Epithelial cell of esophagus (primary cell): ENCODE data around the gene ARHGAP24.

Experiments used
- DNase-seq: peaks from one replicate; pipeline ENCODE4 v3.0.0; 2010; ENCODE audit warnings: low read depth
- H3K4me3 ChIP-seq: 2 replicates; pipeline ENCODE4 v1.5.1; 2011; ENCODE audit warnings: mild to moderate bottlenecking, low read length, control low read depth
- TF ChIP-seq, protein P1 (sequence below): IDR thresholded peaks from 2 replicates; pipeline ENCODE4 v1.5.1; 2011; ENCODE audit warnings: low read depth, mild to moderate bottlenecking, low read length, control low read depth, inconsistent platforms; ENCODE audit not compliant: insufficient read depth; ENCODE audit errors: missing control alignments

ARHGAP24 gene

GRCh38 chr4:85760511-85760910 is 285.6 kb downstream of the ARHGAP24 start:
- H3K4me3 ChIP-seq = no peak overlapping the region
- no peak for DNase-seq
- TF ChIP-seq, protein P1, sequence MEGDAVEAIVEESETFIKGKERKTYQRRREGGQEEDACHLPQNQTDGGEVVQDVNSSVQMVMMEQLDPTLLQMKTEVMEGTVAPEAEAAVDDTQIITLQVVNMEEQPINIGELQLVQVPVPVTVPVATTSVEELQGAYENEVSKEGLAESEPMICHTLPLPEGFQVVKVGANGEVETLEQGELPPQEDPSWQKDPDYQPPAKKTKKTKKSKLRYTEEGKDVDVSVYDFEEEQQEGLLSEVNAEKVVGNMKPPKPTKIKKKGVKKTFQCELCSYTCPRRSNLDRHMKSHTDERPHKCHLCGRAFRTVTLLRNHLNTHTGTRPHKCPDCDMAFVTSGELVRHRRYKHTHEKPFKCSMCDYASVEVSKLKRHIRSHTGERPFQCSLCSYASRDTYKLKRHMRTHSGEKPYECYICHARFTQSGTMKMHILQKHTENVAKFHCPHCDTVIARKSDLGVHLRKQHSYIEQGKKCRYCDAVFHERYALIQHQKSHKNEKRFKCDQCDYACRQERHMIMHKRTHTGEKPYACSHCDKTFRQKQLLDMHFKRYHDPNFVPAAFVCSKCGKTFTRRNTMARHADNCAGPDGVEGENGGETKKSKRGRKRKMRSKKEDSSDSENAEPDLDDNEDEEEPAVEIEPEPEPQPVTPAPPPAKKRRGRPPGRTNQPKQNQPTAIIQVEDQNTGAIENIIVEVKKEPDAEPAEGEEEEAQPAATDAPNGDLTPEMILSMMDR = no peak

- no peak overlapping the region for H3K4me3 ChIP-seq
These were observed 287.0 kb downstream of the ARHGAP24 start for GRCh38 chr4:85761803-85762528.

DNA sequence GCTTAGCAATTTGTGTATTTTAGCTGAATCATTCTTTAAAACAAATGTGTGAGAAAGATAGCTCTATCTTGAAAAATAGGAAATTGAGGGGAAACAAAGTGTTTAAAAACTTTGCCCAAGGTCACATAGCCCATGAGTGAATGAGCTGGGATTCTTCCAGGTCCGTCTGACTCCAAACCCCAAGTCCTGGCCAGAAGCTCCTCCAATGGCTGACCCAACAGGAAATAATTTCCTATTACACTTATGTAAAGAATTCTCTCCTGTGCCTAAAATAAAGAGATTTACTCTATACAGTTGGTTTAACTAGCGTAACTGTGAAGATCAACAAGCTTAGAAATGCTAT is 287.6 kb downstream of the ARHGAP24 start:
- no peak overlapping the region for H3K4me3 ChIP-seq
- TF ChIP-seq, protein P1 = no peak
- no peak for DNase-seq

More at GRCh38 chr4:85761803-85762528, 287.0 kb downstream of the ARHGAP24 start:
- DNase-seq = no peak
- TF ChIP-seq, protein P1 = no peak

- DNase-seq = no peak
- no peak overlapping the region for H3K4me3 ChIP-seq
- TF ChIP-seq, protein P1 = no peak
These were observed 288.3 kb downstream of the ARHGAP24 start for GRCh38 chr4:85763202-85763601.

- TF ChIP-seq, protein P1 = no peak
- H3K4me3 ChIP-seq = no peak overlapping the region
These were observed 292.7 kb downstream of the ARHGAP24 start for GRCh38 chr4:85767649-85768048.

GRCh38 chr4:85769009-85769408 is 294.1 kb downstream of the ARHGAP24 start:
- H3K4me3 ChIP-seq = no peak overlapping the region
- no peak for DNase-seq
- TF ChIP-seq, protein P1 = no peak

More at GRCh38 chr4:85767649-85768048, 292.7 kb downstream of the ARHGAP24 start:
- no peak for DNase-seq

DNA sequence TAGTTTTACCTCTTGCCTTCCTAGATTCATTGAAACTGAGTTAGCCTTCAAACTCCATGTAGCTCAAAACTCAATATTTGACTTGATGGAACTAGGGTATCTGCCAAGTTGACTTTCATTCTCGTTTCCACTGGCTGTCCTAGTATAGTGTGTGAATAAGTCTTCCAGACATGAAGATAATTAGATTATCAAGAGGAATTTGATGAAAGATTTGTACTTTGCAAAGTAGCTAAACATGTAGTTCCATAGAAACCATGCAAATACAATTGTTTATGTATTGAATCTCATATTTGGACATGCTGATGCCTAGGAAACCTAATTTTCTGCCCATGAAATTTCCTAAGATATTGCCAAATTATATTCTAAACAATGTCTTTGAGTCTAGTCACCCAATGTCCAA is 297.5 kb downstream of the ARHGAP24 start:
- no peak for DNase-seq
- TF ChIP-seq, protein P1 = no peak

More for the DNA sequence above, 297.5 kb downstream of the ARHGAP24 start:
- no peak overlapping the region for H3K4me3 ChIP-seq
